Inferior parietal cortex (tissue), 1 donor: ENCODE results near the gene DPYD.

Experiments used
- DNase-seq: peaks from one replicate; pipeline ENCODE4 v3.0.0-alpha.2; 2016; ENCODE audit errors: extremely low spot score

The DPYD gene

DNA sequence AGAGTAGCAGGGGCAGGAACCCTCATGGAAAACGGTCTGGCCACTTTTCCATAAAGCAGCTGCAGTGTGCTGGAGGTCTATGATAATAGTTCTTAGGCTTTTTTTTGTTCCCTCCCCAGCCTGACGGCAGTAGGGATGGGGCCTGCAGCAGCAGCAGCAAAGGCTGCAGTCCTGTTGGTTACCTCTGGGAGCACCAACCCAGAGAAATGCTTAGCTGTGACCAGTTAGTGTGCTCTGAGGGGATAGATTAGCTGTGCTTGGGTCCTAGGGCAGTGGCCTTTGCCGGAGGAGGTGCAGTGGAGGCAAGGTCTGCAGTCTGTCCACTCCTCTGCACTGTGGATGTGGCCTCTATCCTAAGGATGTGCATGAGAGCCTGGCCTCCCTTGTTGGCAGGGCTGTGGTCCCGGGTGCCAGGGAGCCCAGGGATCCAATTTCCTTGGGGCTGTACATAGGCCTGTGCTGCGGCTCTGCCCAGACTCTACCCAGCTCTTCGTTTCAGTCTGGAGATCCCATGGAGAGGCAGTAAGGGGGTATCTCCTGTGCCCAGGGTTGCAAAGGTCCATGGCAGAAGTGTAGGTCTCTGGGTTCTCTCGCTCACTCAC, 876.6 kb downstream of the DPYD start:
- no peak for DNase-seq

- no peak for DNase-seq
Measured at GRCh38 chr1:97042551-97042950, 878.3 kb downstream of the DPYD start.

DNA sequence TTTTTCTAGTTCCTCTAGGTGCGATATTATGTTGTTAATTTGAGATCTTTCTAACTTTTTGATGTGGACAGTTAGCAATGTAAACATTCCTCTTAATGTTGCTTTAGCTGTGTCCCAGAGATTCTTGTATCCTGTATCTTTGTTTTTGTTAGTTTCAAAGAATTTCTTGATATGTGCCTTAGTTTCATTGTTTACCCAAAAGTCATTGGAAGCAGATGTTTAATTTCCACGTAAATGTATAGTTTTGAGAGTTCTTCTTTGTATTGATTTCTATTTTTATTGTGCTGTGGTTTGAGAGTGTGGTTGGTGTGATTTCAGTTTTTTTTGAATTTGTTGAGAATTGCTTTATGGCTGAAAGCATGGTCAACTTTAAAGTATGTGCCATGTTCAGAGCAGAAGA, 879.8 kb downstream of the DPYD start:
- DNase-seq, result no peak

DNA sequence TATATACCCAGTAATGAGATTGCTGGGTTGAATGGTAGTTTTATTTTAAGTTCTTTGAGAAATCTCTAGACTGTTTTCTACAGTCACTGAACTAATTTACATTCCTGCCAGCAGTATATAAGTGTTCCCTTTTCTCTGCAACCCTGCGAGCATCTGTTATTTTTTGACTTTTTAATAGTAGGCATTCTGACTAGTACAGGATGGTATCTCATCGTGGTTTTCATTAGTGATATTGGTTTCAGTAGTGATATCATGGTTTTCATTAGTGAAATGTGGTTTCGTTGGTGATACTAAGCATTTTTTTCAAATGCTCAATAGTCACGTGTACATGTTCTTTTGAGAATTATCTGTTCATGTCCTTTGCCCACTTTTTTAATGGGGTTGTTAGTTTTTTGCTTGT, 882.4 kb downstream of the DPYD start:
- DNase-seq, result no peak

DNA sequence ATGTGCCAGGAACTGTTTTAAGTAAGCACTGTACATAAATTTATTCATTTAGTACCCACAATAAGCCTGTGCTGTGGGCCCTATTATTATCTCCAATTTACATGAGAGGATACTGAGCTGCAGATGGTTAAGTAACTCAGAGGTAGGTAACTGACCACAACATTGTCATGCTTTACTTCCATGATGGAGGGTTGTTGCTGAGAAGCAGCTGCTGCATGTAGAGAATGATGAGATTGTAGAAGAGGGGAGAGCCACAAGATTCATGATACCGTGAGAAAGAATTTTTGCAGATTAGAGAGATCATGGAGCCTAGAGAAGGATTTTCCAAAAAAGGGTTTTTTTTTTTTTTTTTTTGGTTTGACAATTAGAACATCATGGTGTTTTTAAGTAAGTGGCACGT, 886.2 kb downstream of the DPYD start:
- DNase-seq, result no peak

DNA sequence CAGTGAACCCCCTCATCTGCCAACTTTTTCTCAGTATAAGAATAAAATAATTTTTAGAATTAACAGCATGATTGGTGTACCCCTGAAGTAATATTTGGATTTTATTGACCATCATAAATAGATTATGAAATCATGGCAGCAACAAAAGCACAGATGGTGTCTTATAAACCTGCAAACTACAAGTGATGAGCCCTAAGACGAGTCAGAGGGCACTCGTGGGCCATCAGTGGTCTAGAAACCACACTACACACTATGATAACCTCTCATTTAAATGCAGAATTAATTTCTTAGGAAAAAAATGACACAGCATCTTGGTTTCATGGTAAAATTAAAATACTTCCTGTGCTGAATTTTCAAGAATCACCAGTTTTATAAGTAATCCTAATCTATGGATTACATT, 886.9 kb downstream of the DPYD start:
- DNase-seq, result no peak
